GM10266 (cell line): ENCODE results near the gene SPA17.

Source experiments
- DNase-seq: peaks from one replicate; pipeline ENCODE4 v3.0.0; 2012; ENCODE audit errors: extremely low spot score
- CTCF ChIP-seq: IDR thresholded peaks from 2 replicates; pipeline ENCODE4 v1.5.1; 2012; ENCODE audit warnings: mild to moderate bottlenecking, low read depth; ENCODE audit not compliant: control insufficient read depth, insufficient read depth; ENCODE audit errors: missing control alignments

Gene SPA17

GRCh38 chr11:124662106-124662505 is 11.6 kb upstream of the SPA17 start:
- no peak for TF ChIP-seq CTCF
- no peak for DNase-seq

- no peak for DNase-seq
- no peak for TF ChIP-seq CTCF
These were observed 9.8 kb upstream of the SPA17 start for GRCh38 chr11:124663861-124664260.

GRCh38 chr11:124667601-124668000 is 6.1 kb upstream of the SPA17 start:
- TF ChIP-seq CTCF = no peak
- DNase-seq = no peak

- TF ChIP-seq CTCF = peak; percentile 82
- DNase-seq = peak; percentile 68
These were observed 4.5 kb upstream of the SPA17 start for GRCh38 chr11:124669193-124669592.

GRCh38 chr11:124670732-124671131 is 3.0 kb upstream of the SPA17 start:
- no peak for TF ChIP-seq CTCF
- no peak for DNase-seq

GRCh38 chr11:124672536-124673215 is 1.0 kb upstream of the SPA17 start:
- no peak for DNase-seq
- TF ChIP-seq CTCF = no peak

GRCh38 chr11:124674168-124674517 is 439 bp downstream of the SPA17 start:
- no peak for DNase-seq
- TF ChIP-seq CTCF = no peak
